CD14-positive monocyte (primary cell): ENCODE measurements around the gene LRRC47. TPM values are rescaled to one million over a fixed set of nuclear protein-coding genes. Genes with fewer than 3 reads are reported as not detected.

Experiments used
- DNase-seq, 3 donors: peaks; one replicate each; pipeline ENCODE4 v3.0.0-alpha.2; 2011 to 2022
- H2AFZ ChIP-seq: 2 replicates; pipeline ENCODE4 v1.6.0; 2012; ENCODE audit warnings: mild to moderate bottlenecking, low read depth, low read length, inconsistent platforms; ENCODE audit not compliant: insufficient read depth, poor library complexity, severe bottlenecking
- H3K27ac ChIP-seq, 2 donors: 1 replicate in 1 of 2; 2 replicates in 1 of 2; pipeline ENCODE4 v1.5.1; 2012 to 2013; ENCODE audit warnings: low read length in 2 of 2, control low read depth in 1 of 2, inconsistent platforms in 1 of 2, low read depth in 1 of 2, mild to moderate bottlenecking in 1 of 2
- H3K27me3 ChIP-seq, 2 donors: one replicate each; pipeline versions ENCODE4 v1.6.0 to v1.6.1; 2011 to 2013; ENCODE audit warnings: low read length in 2 of 2; ENCODE audit not compliant: control insufficient read depth in 2 of 2, insufficient read depth in 2 of 2
- H3K36me3 ChIP-seq, 2 donors: replicated peaks in 1 of 2; 1 replicate in 1 of 2; 2 replicates in 1 of 2; pipeline versions ENCODE4 v1.5.1 to v1.6.1; 2012 to 2013; ENCODE audit warnings: low read length in 2 of 2, control low read depth in 1 of 2, inconsistent platforms in 1 of 2, mild to moderate bottlenecking in 1 of 2; ENCODE audit not compliant: insufficient read depth in 2 of 2, control insufficient read depth in 1 of 2
- H3K4me1 ChIP-seq, 2 donors: 1 replicate in 1 of 2; 2 replicates in 1 of 2; pipeline versions ENCODE4 v1.5.1 to v1.6.1; 2012 to 2013; ENCODE audit warnings: low read length in 2 of 2, control low read depth in 1 of 2, inconsistent platforms in 1 of 2, mild to moderate bottlenecking in 1 of 2, moderate library complexity in 1 of 2; ENCODE audit not compliant: insufficient read depth in 2 of 2, control insufficient read depth in 1 of 2
- H3K4me2 ChIP-seq: replicated peaks from 2 replicates; pipeline ENCODE3; 2012; ENCODE audit warnings: low read length, moderate library complexity, mild to moderate bottlenecking; ENCODE audit not compliant: poor library complexity, severe bottlenecking; ENCODE audit errors: extremely low read depth
- H3K4me3 ChIP-seq, 3 experiments: fragments of 200-600 bp in 1 of 3; sonication (generic) in 1 of 3; replicated peaks in 1 of 3; 1 replicate in 2 of 3; 2 replicates in 1 of 3; pipeline ENCODE4 v1.5.1; 2011 to 2013; ENCODE audit warnings: low read length in 3 of 3, mild to moderate bottlenecking in 3 of 3, control low read depth in 2 of 3, low read depth in 2 of 3, inconsistent platforms in 1 of 3, moderate library complexity in 1 of 3
- H3K79me2 ChIP-seq: 2 replicates; pipeline ENCODE4 v1.6.0; 2012; ENCODE audit warnings: mild to moderate bottlenecking, control low read depth, inconsistent platforms, low read length, moderate library complexity; ENCODE audit not compliant: insufficient read depth
- H3K9ac ChIP-seq: 2 replicates; pipeline ENCODE4 v1.6.0; 2017; ENCODE audit warnings: low read length, mild to moderate bottlenecking; ENCODE audit not compliant: insufficient read depth, poor library complexity, severe bottlenecking
- H3K9me3 ChIP-seq, 2 donors: replicated peaks in 1 of 2; 1 replicate in 1 of 2; 2 replicates in 1 of 2; pipeline versions ENCODE4 v1.5.1 to v1.6.1; 2012 to 2013; ENCODE audit warnings: low read length in 2 of 2, control low read depth in 1 of 2; ENCODE audit not compliant: control insufficient read depth in 1 of 2, insufficient read depth in 1 of 2
- H4K20me1 ChIP-seq: 2 replicates; pipeline ENCODE4 v1.6.0; 2012; ENCODE audit warnings: mild to moderate bottlenecking, low read length, control low read depth, moderate library complexity; ENCODE audit not compliant: insufficient read depth
- H3K27ac Mint-ChIP-seq, 7 donors: one replicate each; pipeline ENCODE4 v1.8.0; 2020; ENCODE audit warnings: mild to moderate bottlenecking in 7 of 7, mixed read lengths in 7 of 7, moderate library complexity in 6 of 7, inconsistent platforms in 2 of 7
- H3K27me3 Mint-ChIP-seq, 3 donors: one replicate each; pipeline ENCODE4 v1.8.0; 2021 to 2022; ENCODE audit warnings: low read depth in 3 of 3, mild to moderate bottlenecking in 3 of 3, mixed read lengths in 3 of 3, moderate library complexity in 3 of 3, inconsistent platforms in 1 of 3
- H3K36me3 Mint-ChIP-seq, 2 donors: one replicate each; pipeline ENCODE4 v1.8.0; 2020; ENCODE audit warnings: mixed read lengths in 2 of 2, inconsistent platforms in 1 of 2, mild to moderate bottlenecking in 1 of 2
- H3K4me1 Mint-ChIP-seq: one replicate; pipeline ENCODE4 v1.8.0; 2020; ENCODE audit warnings: mild to moderate bottlenecking, mixed read lengths
- H3K4me3 Mint-ChIP-seq, 2 donors: one replicate each; pipeline ENCODE4 v1.8.0; 2020; ENCODE audit warnings: mild to moderate bottlenecking in 2 of 2, mixed read lengths in 2 of 2, moderate library complexity in 1 of 2
- H3K9me3 Mint-ChIP-seq, 7 donors: one replicate each; pipeline ENCODE4 v1.8.0; 2020 to 2022; ENCODE audit warnings: mixed read lengths in 7 of 7, mild to moderate bottlenecking in 6 of 7, moderate library complexity in 6 of 7, inconsistent platforms in 2 of 7
- WGBS: methylation state at CpG from one replicate; pipeline ENCODE4 v1.1.5; 2013; ENCODE audit warnings: missing lambda C conversion rate; ENCODE audit not compliant: insufficient coverage; 5-methylcytosine and 5-hydroxymethylcytosine counted together
- intact Hi-C, 2 donors: fragments of 100-400 bp; cut with micrococcal nuclease; formaldehyde crosslinking; loops; one replicate each; pipeline versions ENCODE4 v1.15.0 to v1.15.1; 2023
- polyA plus RNA-seq, 3 donors: library from polyadenylated mRNA; depleted of rRNA in 1 of 3; unstranded in 2 of 3; stranded (reverse) in 1 of 3; fragments of 300-500 nt in 2 of 3; fragments of >200 nt in 1 of 3; fragmentation: Illumina TruSeq in 2 of 3; gene quantifications; 1 replicate in 2 of 3; 2 replicates in 1 of 3; pipeline ENCODE4 v1.2.3, GENCODE V29; 2012 to 2021
- TF ChIP-seq, protein P1 (sequence below): fragments of 200-600 bp; IDR thresholded peaks from one replicate; pipeline ENCODE4 v1.8.0; 2022; ENCODE audit warnings: antibody characterized with exemption, mild to moderate bottlenecking

LRRC47 gene
- polyA plus RNA-seq, 3 donors, result 17.8 to 24.8 (median 18.0) TPM

DNA sequence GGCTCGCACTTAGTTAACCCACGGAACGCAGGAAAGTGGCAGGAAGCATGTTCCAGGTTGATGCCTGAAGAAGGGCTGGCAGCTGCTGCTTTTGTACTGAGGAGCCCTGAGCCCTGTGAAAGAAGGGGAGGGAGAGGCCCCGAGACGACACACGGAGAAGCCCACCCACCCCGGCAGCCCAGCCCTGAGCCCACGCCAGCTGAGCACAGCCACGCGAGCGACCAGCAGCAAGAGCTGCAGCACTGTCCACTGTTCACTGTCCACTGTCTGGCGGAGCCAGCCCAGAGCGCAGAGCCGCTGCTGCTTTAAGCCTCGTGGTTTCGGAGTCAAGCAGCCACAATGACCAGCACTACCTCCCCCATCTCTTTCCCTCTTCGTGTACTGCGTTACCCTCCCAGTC is 5.3 kb downstream of the LRRC47 start:
- peaks cover 26 to 55% of the 10 kb centered on the region in 2 donors for H3K36me3 Mint-ChIP-seq
- H3K4me1 ChIP-seq, result peaks cover 25 to 30% of the 10 kb centered on the region in 2 donors
- no peaks in the 10 kb centered on the region for H3K9me3 ChIP-seq
- TF ChIP-seq, protein P1, sequence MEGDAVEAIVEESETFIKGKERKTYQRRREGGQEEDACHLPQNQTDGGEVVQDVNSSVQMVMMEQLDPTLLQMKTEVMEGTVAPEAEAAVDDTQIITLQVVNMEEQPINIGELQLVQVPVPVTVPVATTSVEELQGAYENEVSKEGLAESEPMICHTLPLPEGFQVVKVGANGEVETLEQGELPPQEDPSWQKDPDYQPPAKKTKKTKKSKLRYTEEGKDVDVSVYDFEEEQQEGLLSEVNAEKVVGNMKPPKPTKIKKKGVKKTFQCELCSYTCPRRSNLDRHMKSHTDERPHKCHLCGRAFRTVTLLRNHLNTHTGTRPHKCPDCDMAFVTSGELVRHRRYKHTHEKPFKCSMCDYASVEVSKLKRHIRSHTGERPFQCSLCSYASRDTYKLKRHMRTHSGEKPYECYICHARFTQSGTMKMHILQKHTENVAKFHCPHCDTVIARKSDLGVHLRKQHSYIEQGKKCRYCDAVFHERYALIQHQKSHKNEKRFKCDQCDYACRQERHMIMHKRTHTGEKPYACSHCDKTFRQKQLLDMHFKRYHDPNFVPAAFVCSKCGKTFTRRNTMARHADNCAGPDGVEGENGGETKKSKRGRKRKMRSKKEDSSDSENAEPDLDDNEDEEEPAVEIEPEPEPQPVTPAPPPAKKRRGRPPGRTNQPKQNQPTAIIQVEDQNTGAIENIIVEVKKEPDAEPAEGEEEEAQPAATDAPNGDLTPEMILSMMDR, result no peak
- H3K4me2 ChIP-seq, result no peak overlapping the region
- no peak overlapping the region for H3K4me3 ChIP-seq
- H3K27me3 ChIP-seq, result no peaks in the 10 kb centered on the region
- H3K9me3 Mint-ChIP-seq, result no peaks in the 10 kb centered on the region
- H3K4me1 Mint-ChIP-seq, result peaks cover 38% of the 10 kb centered on the region
- intact Hi-C loops, result no loop called here
- peaks cover 87% of the 10 kb centered on the region for H3K79me2 ChIP-seq
- no peak overlapping the region for H3K4me3 Mint-ChIP-seq
- H3K9ac ChIP-seq, result no peak overlapping the region
- DNase-seq, result no peak
- H3K27me3 Mint-ChIP-seq, result peaks cover 0 to 1% (median 0%) of the 10 kb centered on the region in 3 donors
- WGBS, result 97% methylated on average over 16 of the region's 18 CpGs
- peak overlapping the region in 1 of 7 donors; percentile 16 for H3K27ac Mint-ChIP-seq
- peaks cover 100% of the 10 kb centered on the region for H4K20me1 ChIP-seq
- peaks cover 30 to 55% of the 10 kb centered on the region in 2 donors for H3K36me3 ChIP-seq
- H3K27ac ChIP-seq, result no peak overlapping the region
- no peak overlapping the region for H2AFZ ChIP-seq

DNA sequence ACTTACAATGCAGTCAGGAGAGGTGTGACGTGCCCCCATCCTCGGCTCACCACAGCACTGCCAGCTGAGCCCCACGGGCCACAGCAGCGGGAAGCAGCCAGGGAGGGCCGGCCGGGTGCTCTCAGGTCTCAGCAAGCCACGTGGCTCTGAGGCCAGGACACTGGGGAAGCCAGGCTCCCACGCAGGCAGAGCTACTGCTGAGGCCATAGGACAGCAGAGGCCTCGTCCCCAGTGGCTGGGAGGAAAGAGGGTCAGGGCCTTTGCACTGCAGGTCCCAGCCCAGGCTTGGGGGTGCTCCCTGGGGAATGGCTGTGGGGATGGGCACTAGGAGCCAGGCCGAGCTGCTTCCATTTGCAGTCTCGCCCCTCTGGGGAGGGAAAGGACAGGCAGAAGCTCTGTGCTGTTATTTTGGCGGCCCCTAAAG is 5.8 kb downstream of the LRRC47 start:
- Mint-ChIP-seq H3K27me3 (peaks cover 0 to 1% (median 0%) of the 10 kb centered on the region in 3 donors), H3K4me3 (no peak overlapping the region), H3K4me1 (peaks cover 38% of the 10 kb centered on the region), H3K36me3 (peaks cover 30 to 60% of the 10 kb centered on the region in 2 donors), H3K27ac (no peak overlapping the region), H3K9me3 (no peaks in the 10 kb centered on the region)
- DNase-seq, result no peak
- Histone ChIP-seq H3K79me2 (peaks cover 83% of the 10 kb centered on the region), H3K27ac (no peak overlapping the region), H3K4me1 (peaks cover 22 to 26% of the 10 kb centered on the region in 2 donors), H3K4me3 (no peak overlapping the region), H2AFZ (no peak overlapping the region), H3K36me3 (peaks cover 35 to 60% of the 10 kb centered on the region in 2 donors), H3K4me2 (no peak overlapping the region), H4K20me1 (peaks cover 97% of the 10 kb centered on the region), H3K9ac (no peak overlapping the region), H3K27me3 (no peaks in the 10 kb centered on the region), H3K9me3 (no peaks in the 10 kb centered on the region)
- intact Hi-C loops, result no loop called here
- TF ChIP-seq, protein P1, result no peak
- WGBS, result 94% methylated on average over 11 of the region's 12 CpGs
